Endothelial cell of umbilical vein (primary cell): ENCODE measurements around the gene PLEKHG7. TPM values are rescaled to one million over a fixed set of nuclear protein-coding genes. Genes with fewer than 3 reads are reported as not detected.

Source experiments
- BruUV-seq: library from RNA; stranded (reverse); fragments of 400-500 nt; replicated peaks from 2 replicates; lab custom pipeline; 2021; lab: Mats Ljungman, UMichigan
- CTCF ChIA-PET: fragments of 300-600, 350-600 bp; sonication (Branson Sonifier 250); formaldehyde crosslinking; loops from one replicate; lab custom pipeline; 2021; ENCODE audit warnings: antibody characterized with exemption, inconsistent platforms; lab: Charles Lee
- POLR2A ChIA-PET: fragments of 300-600, 350-600 bp; sonication (Branson Sonifier 250); formaldehyde crosslinking; loops from one replicate; lab custom pipeline; 2021; ENCODE audit warnings: antibody characterized with exemption, inconsistent platforms; lab: Charles Lee
- DNase-seq: peaks from one replicate; pipeline ENCODE4 v3.0.0-alpha.2; 2011; ENCODE audit warnings: low read depth, low spot score
- FAIRE-seq: peaks from 2 replicates; lab custom pipeline; 2011; peaks lifted over from hg19 to GRCh38; lab: Jason Lieb, UNC
- H2AFZ ChIP-seq: 2 replicates; pipeline ENCODE4 v1.6.0; 2012; ENCODE audit warnings: low read depth, low read length, control low read depth, inconsistent platforms
- H3K27ac ChIP-seq: 2 replicates; pipeline ENCODE4 v1.5.1; 2011; ENCODE audit warnings: low read depth, mild to moderate bottlenecking, control low read depth, low read length, moderate library complexity; ENCODE audit not compliant: insufficient read depth
- H3K27me3 ChIP-seq, 2 experiments: 2 replicates each; pipeline versions ENCODE4 v1.6.0 to v1.6.1; 2011; ENCODE audit warnings: low read length in 2 of 2, mixed read lengths in 1 of 2; ENCODE audit not compliant: control insufficient read depth in 2 of 2, insufficient read depth in 2 of 2
- H3K36me3 ChIP-seq, 2 experiments: 2 replicates in 1 of 2; 3 replicates in 1 of 2; pipeline ENCODE4 v1.5.1; 2011; ENCODE audit warnings: low read length in 2 of 2, mild to moderate bottlenecking in 1 of 2, moderate library complexity in 1 of 2; ENCODE audit not compliant: control insufficient read depth in 2 of 2, insufficient read depth in 2 of 2; ENCODE audit errors: extremely low read depth in 1 of 2
- H3K4me1 ChIP-seq: 3 replicates; pipeline ENCODE4 v1.5.1; 2011; ENCODE audit warnings: mild to moderate bottlenecking, low read length; ENCODE audit not compliant: control insufficient read depth, insufficient read depth; ENCODE audit errors: extremely low read depth
- H3K4me2 ChIP-seq: 2 replicates; pipeline ENCODE4 v1.6.1; 2011; ENCODE audit warnings: low read length, control low read depth, mixed read lengths; ENCODE audit not compliant: insufficient read depth
- H3K4me3 ChIP-seq, 3 experiments: fragments of 200-600 bp in 1 of 3; sonication (generic), shearing (Covaris generic) in 1 of 3; replicated peaks in 1 of 3; 2 replicates each; pipeline ENCODE4 v1.5.1; 2011 to 2016; ENCODE audit warnings: control low read depth in 3 of 3, low read length in 3 of 3, mild to moderate bottlenecking in 2 of 3, inconsistent platforms in 1 of 3, low read depth in 1 of 3, moderate library complexity in 1 of 3; ENCODE audit not compliant: insufficient read depth in 1 of 3
- H3K79me2 ChIP-seq: 2 replicates; pipeline ENCODE4 v1.6.0; 2012; ENCODE audit warnings: low read length, inconsistent platforms; ENCODE audit not compliant: control insufficient read depth, insufficient read depth
- H3K9ac ChIP-seq: replicated peaks from 2 replicates; pipeline ENCODE3; 2011; ENCODE audit warnings: low read length, control low read depth; ENCODE audit not compliant: insufficient read depth; ENCODE audit errors: extremely low read depth
- H3K9me1 ChIP-seq: replicated peaks from 3 replicates; pipeline ENCODE4 v1.6.0; 2011; ENCODE audit warnings: mild to moderate bottlenecking, low read length; ENCODE audit not compliant: control insufficient read depth, insufficient read depth; ENCODE audit errors: extremely low read depth
- H3K9me3 ChIP-seq: replicated peaks from 2 replicates; pipeline ENCODE4 v1.5.1; 2012; ENCODE audit warnings: low read length, inconsistent platforms; ENCODE audit not compliant: control insufficient read depth, insufficient read depth
- H4K20me1 ChIP-seq: replicated peaks from 2 replicates; pipeline ENCODE3; 2011; ENCODE audit warnings: mild to moderate bottlenecking, low read length; ENCODE audit not compliant: control insufficient read depth, insufficient read depth; ENCODE audit errors: extremely low read depth
- EZH2 ChIP-seq: IDR thresholded peaks from 2 replicates; pipeline ENCODE4 v1.6.1; 2012; ENCODE audit warnings: borderline replicate concordance, low read depth, mild to moderate bottlenecking, moderate library complexity, low read length, inconsistent platforms; ENCODE audit not compliant: severe bottlenecking
- FOS ChIP-seq: IDR thresholded peaks from 2 replicates; pipeline ENCODE4 v1.6.1; 2011; ENCODE audit warnings: mild to moderate bottlenecking, low read length, moderate library complexity, borderline replicate concordance; ENCODE audit not compliant: insufficient read depth
- GATA2 ChIP-seq: IDR thresholded peaks from 2 replicates; pipeline ENCODE4 v1.7.0; 2011; ENCODE audit warnings: low read depth, mild to moderate bottlenecking, moderate library complexity, mixed read lengths, low read length; ENCODE audit not compliant: insufficient read length, insufficient read depth
- JUN ChIP-seq: IDR thresholded peaks from 2 replicates; pipeline ENCODE4 v1.6.1; 2011; ENCODE audit warnings: borderline replicate concordance, low read depth; ENCODE audit not compliant: insufficient read length, insufficient read depth
- MYC ChIP-seq: IDR thresholded peaks from one replicate; pipeline ENCODE4 v1.6.1; 2011; ENCODE audit warnings: mild to moderate bottlenecking, low read depth, low read length
- POLR2A ChIP-seq: IDR thresholded peaks from 2 replicates; pipeline ENCODE4 v1.6.1; 2012; ENCODE audit warnings: low read depth, mild to moderate bottlenecking, control low read depth, low read length
- POLR2AphosphoS5 ChIP-seq: IDR thresholded peaks from 2 replicates; pipeline ENCODE4 v1.6.1; 2012; ENCODE audit warnings: low read depth, mild to moderate bottlenecking, control low read depth, low read length, moderate library complexity; ENCODE audit not compliant: insufficient read depth
- dilution Hi-C: fragments of 300-500 bp; cut with MboI; formaldehyde crosslinking; loops from one replicate; pipeline ENCODE4 v1.15.0; 2019; ENCODE audit warnings: low sequenced_read_pairs; ENCODE audit not compliant: extremely low pct_ligation_motif_present
- intact Hi-C: fragments of 100-400 bp; cut with micrococcal nuclease; formaldehyde crosslinking; loops from one replicate; pipeline ENCODE4 v1.10.0; 2022
- polyA plus RNA-seq, 4 experiments: library from polyadenylated mRNA; depleted of rRNA in 3 of 4; stranded (reverse) in 3 of 4; unstranded in 1 of 4; fragments of >200 nt; gene quantifications; 2 replicates each; pipeline versions ENCODE4 v1.2.1 to v1.2.3, GENCODE V29; 2011 to 2012; ENCODE audit warnings: missing spikeins in 1 of 4
- total RNA-seq: library from RNA; stranded (reverse); gene quantifications from 2 replicates; pipeline ENCODE4 v1.2.3, GENCODE V29; 2021
- TF ChIP-seq, protein P1 (sequence below): IDR thresholded peaks from 2 replicates; pipeline ENCODE4 v1.6.1; 2011; ENCODE audit not compliant: insufficient read depth, insufficient read length
- TF ChIP-seq, protein P2 (sequence below), 2 donors: IDR thresholded peaks; 1 replicate in 1 of 2; 2 replicates in 1 of 2; pipeline ENCODE4 v1.5.1; 2011; ENCODE audit warnings: low read length in 2 of 2, mild to moderate bottlenecking in 2 of 2, moderate library complexity in 2 of 2, control low read depth in 1 of 2, inconsistent platforms in 1 of 2, low read depth in 1 of 2; ENCODE audit not compliant: insufficient read depth in 1 of 2; ENCODE audit errors: extremely low read depth in 1 of 2

PLEKHG7 gene
- total and polyA plus RNA-seq, 2 donors (not counting 3 experiments of a cell fraction or from before 2014, with no cell fraction given), result not detected

DNA sequence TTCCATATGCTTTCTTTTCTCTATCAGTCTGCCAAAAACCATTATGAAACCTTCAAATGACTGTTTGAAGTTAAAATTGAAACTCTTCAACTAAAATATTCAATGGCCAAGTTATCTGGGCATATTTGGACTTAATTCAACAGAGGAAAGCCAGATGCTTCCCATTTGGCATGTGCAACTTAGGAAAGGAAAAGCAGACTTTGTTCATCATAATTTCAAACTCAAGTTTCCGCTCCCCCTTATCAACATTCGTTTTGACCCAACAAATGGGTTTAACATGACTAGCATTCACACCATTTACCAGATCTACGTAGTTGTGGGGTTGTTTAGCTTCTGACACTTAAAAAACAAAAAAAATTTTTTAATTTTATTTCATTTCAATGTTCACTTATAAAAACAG is 75.7 kb downstream of the PLEKHG7 start:
- Histone ChIP-seq H3K9me3 (no peaks in the 10 kb centered on the region), H3K4me1 (peaks cover 4% of the 10 kb centered on the region), H3K9me1 (no peaks in the 10 kb centered on the region), H3K36me3 (peaks cover 0 to 7% of the 10 kb centered on the region in 2 experiments), H4K20me1 (no peaks in the 10 kb centered on the region), H3K27ac (no peak overlapping the region), H2AFZ (no peak overlapping the region), H3K9ac (no peak overlapping the region), H3K79me2 (peaks cover under 1% of the 10 kb centered on the region), H3K4me2 (no peak overlapping the region), H3K4me3 (no peak overlapping the region), H3K27me3 (no peaks in the 10 kb centered on the region)
- BruUV-seq, result no TSS peak
- dilution Hi-C loops, result no loop called here
- FAIRE-seq, result peak; percentile 24
- ChIA-PET POLR2A (no interaction called here), CTCF (interaction anchor here (0.7 to 2.6 kb wide), 6 partner anchors 9 to 121 kb away, joined by 3 to 11 read pairs (median 4); no protein-coding TSS in a partner anchor)
- intact Hi-C loops, result loop anchor here (1.0 to 2.0 kb wide), 3 partner anchors 9 to 32 kb away; no protein-coding TSS in a partner anchor
- TF ChIP-seq, protein P1, sequence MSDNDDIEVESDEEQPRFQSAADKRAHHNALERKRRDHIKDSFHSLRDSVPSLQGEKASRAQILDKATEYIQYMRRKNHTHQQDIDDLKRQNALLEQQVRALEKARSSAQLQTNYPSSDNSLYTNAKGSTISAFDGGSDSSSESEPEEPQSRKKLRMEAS, result no peak
- TF ChIP-seq POLR2A (no peak), EZH2 (no peak), FOS (no peak), POLR2AphosphoS5 (no peak), MYC (no peak), JUN (no peak), GATA2 (no peak)
- TF ChIP-seq, protein P2, sequence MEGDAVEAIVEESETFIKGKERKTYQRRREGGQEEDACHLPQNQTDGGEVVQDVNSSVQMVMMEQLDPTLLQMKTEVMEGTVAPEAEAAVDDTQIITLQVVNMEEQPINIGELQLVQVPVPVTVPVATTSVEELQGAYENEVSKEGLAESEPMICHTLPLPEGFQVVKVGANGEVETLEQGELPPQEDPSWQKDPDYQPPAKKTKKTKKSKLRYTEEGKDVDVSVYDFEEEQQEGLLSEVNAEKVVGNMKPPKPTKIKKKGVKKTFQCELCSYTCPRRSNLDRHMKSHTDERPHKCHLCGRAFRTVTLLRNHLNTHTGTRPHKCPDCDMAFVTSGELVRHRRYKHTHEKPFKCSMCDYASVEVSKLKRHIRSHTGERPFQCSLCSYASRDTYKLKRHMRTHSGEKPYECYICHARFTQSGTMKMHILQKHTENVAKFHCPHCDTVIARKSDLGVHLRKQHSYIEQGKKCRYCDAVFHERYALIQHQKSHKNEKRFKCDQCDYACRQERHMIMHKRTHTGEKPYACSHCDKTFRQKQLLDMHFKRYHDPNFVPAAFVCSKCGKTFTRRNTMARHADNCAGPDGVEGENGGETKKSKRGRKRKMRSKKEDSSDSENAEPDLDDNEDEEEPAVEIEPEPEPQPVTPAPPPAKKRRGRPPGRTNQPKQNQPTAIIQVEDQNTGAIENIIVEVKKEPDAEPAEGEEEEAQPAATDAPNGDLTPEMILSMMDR (IDR thresholded peaks at IDR 0.05; ENCODE audit: extremely low read depth in 1 of 2, insufficient read depth in 1 of 2, low read depth in 1 of 2, low read length in 2 of 2), result no peak
- peak; percentile 95 for DNase-seq
